ENCODE data around the gene SULT2B1.

DNA sequence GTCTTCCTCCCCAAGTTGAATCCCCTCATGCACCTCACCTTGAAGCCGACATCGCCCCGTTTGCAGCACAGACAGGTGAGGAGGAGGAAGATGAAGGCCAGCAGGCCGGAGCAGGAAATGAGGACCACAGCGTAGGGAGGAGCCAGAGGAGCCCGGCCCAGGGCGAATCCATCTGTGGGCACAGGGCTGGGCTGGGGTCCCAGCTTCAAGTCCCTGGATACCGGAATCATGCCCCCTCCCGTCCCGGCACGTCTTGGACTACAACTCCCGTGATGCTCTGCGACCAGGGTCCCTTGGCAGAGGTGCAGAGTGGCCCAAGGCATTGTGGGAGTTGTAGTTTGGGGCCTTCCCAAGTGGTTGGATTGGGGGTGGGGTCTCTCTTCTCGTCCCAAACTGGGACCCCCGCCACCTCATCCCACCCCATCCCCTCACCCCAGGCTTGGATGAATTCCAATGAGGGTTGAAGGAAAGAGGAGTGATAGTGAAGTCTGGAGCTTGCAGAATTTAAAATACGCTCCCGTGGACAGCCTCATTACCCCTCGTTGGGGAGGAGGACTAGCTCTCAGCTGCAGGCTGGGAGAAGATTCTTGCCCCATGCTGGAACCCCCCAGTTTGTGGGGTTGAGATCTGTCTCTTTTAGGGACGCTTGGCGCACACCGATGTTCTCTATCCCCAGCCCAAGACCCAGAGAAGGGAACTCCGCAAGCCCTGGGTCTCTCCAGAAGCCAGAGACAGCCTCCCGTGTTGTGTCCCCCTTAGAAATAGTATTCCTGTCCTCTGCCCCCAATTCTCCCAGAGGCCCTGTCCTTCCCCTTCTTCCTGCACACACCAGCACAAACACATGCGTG, 41.3 kb upstream of the SULT2B1 start:
- TF ChIP-seq TEAD4 (IDR thresholded peaks at IDR 0.05) (no peak), YY1 (IDR thresholded peaks at IDR 0.05; ENCODE audit: low read depth) (no peak)
- TF ChIP-seq, protein P1, sequence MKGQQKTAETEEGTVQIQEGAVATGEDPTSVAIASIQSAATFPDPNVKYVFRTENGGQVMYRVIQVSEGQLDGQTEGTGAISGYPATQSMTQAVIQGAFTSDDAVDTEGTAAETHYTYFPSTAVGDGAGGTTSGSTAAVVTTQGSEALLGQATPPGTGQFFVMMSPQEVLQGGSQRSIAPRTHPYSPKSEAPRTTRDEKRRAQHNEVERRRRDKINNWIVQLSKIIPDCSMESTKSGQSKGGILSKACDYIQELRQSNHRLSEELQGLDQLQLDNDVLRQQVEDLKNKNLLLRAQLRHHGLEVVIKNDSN (IDR thresholded peaks at IDR 0.05), result no peak

All from Ishikawa (cell line).